Measurements from ENCODE around the gene TSHR. TPM values are rescaled to one million over a fixed set of nuclear protein-coding genes. Genes with fewer than 3 reads are reported as not detected.

TSHR gene
- total RNA-seq, 1 donor from 2014 or later = not detected

DNA sequence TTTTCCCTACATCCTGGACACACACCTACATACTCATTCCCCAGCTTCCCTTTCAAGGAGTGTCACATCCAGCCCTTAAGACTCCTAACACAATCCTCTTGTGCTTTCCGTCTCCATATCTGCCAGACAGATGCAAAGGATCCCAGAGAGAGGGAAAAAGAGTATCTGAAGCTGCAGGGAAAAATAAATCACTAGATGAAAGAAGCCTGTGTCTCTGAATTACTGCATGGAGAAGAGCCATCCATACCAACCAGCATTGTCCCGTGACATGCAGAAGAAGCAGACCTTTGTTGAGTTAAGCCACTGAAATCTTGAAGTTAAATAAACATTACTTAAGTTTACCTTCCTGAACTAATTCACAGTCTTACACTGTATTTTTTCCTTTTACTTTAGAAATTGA is 210.7 kb downstream of the TSHR start:
- Histone ChIP-seq H3K27ac (no peak overlapping the region), H3K4me2 (no peak overlapping the region), H3K4me1 (peaks cover 4% of the 10 kb centered on the region), H2AFZ (replicated peaks) (no peak overlapping the region), H3K4me3 (no peak overlapping the region), H3F3A (ENCODE audit: low read depth) (peaks cover 3% of the 10 kb centered on the region), H3K36me3 (no peaks in the 10 kb centered on the region), H3K9ac (no peak overlapping the region), H3K79me2 (ENCODE audit: low read depth) (no peaks in the 10 kb centered on the region), H3K27me3 (no peaks in the 10 kb centered on the region), H4K20me1 (ENCODE audit: low read depth) (no peaks in the 10 kb centered on the region), H3K9me3 (ENCODE audit: low read depth) (no peaks in the 10 kb centered on the region)
- no peak for DNase-seq (ENCODE audit: low spot score)
- TF ChIP-seq EZH2phosphoT487 (IDR thresholded peaks at IDR 0.05) (no peak), EZH2 (IDR thresholded peaks at IDR 0.05) (no peak)
- TF ChIP-seq, protein P1, sequence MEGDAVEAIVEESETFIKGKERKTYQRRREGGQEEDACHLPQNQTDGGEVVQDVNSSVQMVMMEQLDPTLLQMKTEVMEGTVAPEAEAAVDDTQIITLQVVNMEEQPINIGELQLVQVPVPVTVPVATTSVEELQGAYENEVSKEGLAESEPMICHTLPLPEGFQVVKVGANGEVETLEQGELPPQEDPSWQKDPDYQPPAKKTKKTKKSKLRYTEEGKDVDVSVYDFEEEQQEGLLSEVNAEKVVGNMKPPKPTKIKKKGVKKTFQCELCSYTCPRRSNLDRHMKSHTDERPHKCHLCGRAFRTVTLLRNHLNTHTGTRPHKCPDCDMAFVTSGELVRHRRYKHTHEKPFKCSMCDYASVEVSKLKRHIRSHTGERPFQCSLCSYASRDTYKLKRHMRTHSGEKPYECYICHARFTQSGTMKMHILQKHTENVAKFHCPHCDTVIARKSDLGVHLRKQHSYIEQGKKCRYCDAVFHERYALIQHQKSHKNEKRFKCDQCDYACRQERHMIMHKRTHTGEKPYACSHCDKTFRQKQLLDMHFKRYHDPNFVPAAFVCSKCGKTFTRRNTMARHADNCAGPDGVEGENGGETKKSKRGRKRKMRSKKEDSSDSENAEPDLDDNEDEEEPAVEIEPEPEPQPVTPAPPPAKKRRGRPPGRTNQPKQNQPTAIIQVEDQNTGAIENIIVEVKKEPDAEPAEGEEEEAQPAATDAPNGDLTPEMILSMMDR (IDR thresholded peaks at IDR 0.05) = no peak
- Mint-ChIP-seq H3K4me3 (no peak overlapping the region), H3K36me3 (no peaks in the 10 kb centered on the region), H3K27ac (no peak overlapping the region), H3K4me1 (peaks cover 9% of the 10 kb centered on the region), H3K9me3 (no peaks in the 10 kb centered on the region), H3K27me3 (ENCODE audit: insufficient read depth, low read depth) (no peaks in the 10 kb centered on the region)

DNA sequence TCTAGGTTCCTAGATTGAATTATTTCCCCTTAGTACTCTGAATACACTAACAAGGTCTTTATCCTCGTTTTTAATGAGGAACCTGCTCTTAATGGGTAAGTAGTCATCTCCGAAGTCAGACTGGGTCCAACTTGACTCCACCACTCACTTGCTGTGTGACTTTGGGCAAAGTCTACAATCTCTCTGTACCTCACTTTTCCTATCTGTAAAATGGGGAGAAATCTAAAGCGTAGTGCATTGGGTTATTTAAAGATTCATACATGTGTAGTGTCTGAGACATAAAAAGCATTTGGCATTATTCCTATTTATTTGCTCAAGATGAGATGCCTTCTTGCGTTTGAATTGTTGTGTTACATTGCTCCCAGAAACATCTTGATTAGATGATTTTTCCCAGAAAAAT is 213.8 kb downstream of the TSHR start:
- TF ChIP-seq EZH2phosphoT487 (IDR thresholded peaks at IDR 0.05) (no peak), EZH2 (IDR thresholded peaks at IDR 0.05) (no peak)
- TF ChIP-seq, protein P1 (IDR thresholded peaks at IDR 0.05) = no peak
- no peak overlapping the region for H3K27ac ChIP-seq
- Mint-ChIP-seq H3K4me3 (peak overlapping the region; percentile 88), H3K27me3 (ENCODE audit: insufficient read depth, low read depth) (no peaks in the 10 kb centered on the region), H3K4me1 (peaks cover 9% of the 10 kb centered on the region), H3K27ac (peak overlapping the region; percentile 96), H3K9me3 (no peaks in the 10 kb centered on the region), H3K36me3 (no peaks in the 10 kb centered on the region)
- H3K4me2 ChIP-seq = peak overlapping the region; percentile 78
- no peaks in the 10 kb centered on the region for H3K36me3 ChIP-seq
- H4K20me1 ChIP-seq (ENCODE audit: low read depth) = no peaks in the 10 kb centered on the region
- H3F3A ChIP-seq (ENCODE audit: low read depth) = peaks cover 3% of the 10 kb centered on the region
- H2AFZ ChIP-seq (replicated peaks) = peak overlapping the region; percentile 48
- no peak overlapping the region for H3K9ac ChIP-seq
- no peaks in the 10 kb centered on the region for H3K79me2 ChIP-seq (ENCODE audit: low read depth)
- H3K27me3 ChIP-seq = no peaks in the 10 kb centered on the region
- peaks cover 4% of the 10 kb centered on the region for H3K4me1 ChIP-seq
- no peak for DNase-seq (ENCODE audit: low spot score)
- H3K4me3 ChIP-seq = peak overlapping the region; percentile 44
- no peaks in the 10 kb centered on the region for H3K9me3 ChIP-seq (ENCODE audit: low read depth)

DNA sequence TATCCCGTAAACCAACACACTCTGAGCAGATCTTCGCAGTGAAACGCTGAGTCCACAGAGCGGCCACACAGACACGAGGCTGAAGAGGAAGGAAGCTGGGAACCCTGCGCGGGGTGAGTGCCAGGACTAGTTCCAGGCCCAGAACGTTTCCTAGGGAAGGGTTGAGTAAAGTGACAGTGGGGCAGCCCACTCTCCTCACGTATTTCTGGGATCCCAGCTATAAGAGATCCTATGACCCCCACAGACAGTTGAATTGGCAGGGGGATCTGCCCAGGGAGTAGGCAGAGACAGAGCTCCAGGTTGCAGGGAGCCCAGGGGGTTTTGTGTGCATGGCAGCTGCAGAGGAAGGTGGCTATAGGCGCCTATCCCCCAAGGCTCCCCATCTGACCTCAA is 214.3 kb downstream of the TSHR start:
- no peak overlapping the region for H3K27ac ChIP-seq

More for the DNA sequence above, 214.3 kb downstream of the TSHR start:
- H3K4me3 ChIP-seq = peak overlapping the region; percentile 44
- H3K4me2 ChIP-seq = peak overlapping the region; percentile 78
- H4K20me1 ChIP-seq (ENCODE audit: low read depth) = no peaks in the 10 kb centered on the region
- peaks cover 4% of the 10 kb centered on the region for H3K4me1 ChIP-seq
- peak; percentile 6 for DNase-seq (ENCODE audit: low spot score)
- H3K9me3 Mint-ChIP-seq = no peaks in the 10 kb centered on the region
- H3K9ac ChIP-seq = no peak overlapping the region
- H3K36me3 Mint-ChIP-seq = peaks cover 2% of the 10 kb centered on the region
- no peak for TF ChIP-seq EZH2 (IDR thresholded peaks at IDR 0.05)
- TF ChIP-seq, protein P1 (IDR thresholded peaks at IDR 0.05) = no peak
- TF ChIP-seq EZH2phosphoT487 (IDR thresholded peaks at IDR 0.05) = no peak
- peak overlapping the region; percentile 96 for H3K27ac Mint-ChIP-seq
- peaks cover 9% of the 10 kb centered on the region for H3K4me1 Mint-ChIP-seq
- H3K36me3 ChIP-seq = no peaks in the 10 kb centered on the region
- H3K79me2 ChIP-seq (ENCODE audit: low read depth) = no peaks in the 10 kb centered on the region
- H3K27me3 ChIP-seq = no peaks in the 10 kb centered on the region
- no peaks in the 10 kb centered on the region for H3K9me3 ChIP-seq (ENCODE audit: low read depth)
- peaks cover 3% of the 10 kb centered on the region for H3F3A ChIP-seq (ENCODE audit: low read depth)
- peak overlapping the region; percentile 88 for H3K4me3 Mint-ChIP-seq
- H2AFZ ChIP-seq (replicated peaks) = peak overlapping the region; percentile 48
- peaks cover 1% of the 10 kb centered on the region for H3K27me3 Mint-ChIP-seq (ENCODE audit: insufficient read depth, low read depth)
